GM21717 (cell line): Measurements from ENCODE around the gene CLPSL2.
"Not testable (repeated sequence)": the region's sequence is repeated elsewhere in the genome, so short reads cannot be mapped to it uniquely, and the experiment has no call there.

ENCODE experiments used
- ATAC-seq: cut with Tn5 transposase; IDR thresholded peaks from one replicate; pipeline ENCODE4 v1.9.1; 2021; ENCODE audit warnings: mild to moderate bottlenecking, moderate library complexity; ENCODE audit not compliant: unreplicated experiment

The CLPSL2 gene, protein sequence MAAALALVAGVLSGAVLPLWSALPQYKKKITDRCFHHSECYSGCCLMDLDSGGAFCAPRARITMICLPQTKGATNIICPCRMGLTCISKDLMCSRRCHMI

GRCh38 chr6:35776364-35777215 lies at the start of gene CLPSL2:
CLPSL2 (plus strand) TSS chr6:35776598; CDS start chr6:35776619, 21 bp downstream.
- ATAC-seq: no peak

- ATAC-seq: peak; percentile 6
Measured at GRCh38 chr6:35727231-35727934, 49.0 kb upstream of the CLPSL2 start.

DNA sequence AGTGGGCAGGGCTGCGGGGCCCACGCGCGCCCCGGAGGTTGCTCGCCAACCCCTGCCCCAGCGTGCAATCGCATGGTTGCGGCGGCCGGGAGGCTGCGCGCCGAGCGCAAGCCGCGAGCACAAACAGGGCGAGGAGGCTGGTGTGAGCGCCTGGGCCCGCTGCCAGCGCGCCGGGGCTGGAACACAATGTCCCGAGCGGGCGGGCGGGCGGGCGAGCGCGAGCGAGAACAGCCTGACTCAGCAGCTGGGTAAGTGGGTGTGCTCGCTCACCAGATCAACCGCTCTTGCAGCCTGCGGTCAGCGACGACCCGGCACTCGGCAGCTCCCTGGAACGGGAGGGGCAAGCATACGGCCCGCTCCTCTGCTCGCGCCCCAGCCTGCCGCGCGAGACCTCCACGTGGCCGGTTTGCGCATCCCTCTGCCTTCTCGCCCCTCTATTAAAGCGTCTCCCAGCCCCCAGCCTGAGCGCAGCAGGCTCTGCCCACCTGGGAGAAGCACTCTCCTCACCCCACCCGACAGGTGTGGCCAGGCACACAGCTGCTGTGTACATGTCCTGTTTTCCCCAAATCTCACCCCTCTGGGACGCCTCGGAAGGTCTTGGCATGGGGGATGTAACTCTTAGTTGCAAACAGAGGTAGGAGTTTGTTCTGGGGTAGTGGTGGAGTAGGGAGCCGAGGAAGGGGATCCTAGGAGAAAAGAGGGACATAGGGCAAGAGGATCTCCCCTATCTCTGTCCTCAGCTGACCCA lies 48.3 kb upstream of the CLPSL2 start:
- ATAC-seq: peak; percentile 44

GRCh38 chr6:35728683-35729678 lies 47.4 kb upstream of the CLPSL2 start:
- no peak for ATAC-seq

DNA sequence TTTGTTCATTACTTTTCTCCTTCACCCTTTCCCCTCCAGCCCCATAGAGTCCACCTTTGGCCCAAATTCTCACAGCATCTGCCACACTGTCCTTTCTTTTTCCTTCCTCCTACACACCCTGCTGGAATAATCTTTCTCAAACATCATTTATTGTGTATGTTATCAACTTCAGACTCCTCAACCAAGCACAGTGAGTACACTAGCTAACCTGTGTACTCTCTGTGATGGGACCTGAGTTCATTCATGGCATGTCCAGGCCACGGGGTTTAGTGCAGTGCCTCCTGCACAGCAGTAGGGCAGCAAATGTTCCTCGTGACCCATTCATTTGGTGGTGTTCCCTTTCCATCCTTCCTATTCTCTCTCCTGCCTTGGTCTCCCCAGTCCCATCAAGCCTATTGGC lies 46.7 kb upstream of the CLPSL2 start:
- ATAC-seq: no peak

DNA sequence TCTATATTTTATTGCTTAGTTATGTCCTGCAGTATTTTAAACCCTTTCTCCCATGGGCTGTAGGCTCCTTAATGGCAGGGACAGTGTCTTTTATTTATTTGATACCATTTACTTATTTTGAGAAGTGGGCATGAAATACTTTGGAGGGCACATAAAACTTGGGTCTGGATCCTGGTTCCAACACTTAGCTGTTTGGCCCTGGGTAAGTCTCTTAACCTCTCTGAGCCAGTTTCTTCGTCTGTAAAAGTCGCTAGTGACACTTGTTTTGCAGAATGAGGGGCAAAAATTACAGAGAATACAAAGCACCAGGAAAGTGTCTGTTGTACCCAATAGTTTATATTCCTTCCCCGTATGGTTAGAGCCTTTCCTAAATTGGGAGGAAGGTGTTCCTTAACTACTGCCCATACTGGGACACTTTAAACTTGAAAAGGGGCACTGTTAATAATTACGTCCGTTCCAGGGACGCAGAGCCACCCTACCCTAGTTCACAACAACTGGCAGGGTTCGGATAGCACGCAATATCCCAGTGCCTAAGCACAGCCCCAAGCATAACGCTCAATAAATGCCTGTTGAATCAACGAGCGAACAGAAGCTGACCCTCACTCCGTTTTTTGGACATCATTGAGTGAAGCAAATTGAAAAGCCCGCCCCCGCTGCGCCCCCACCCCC lies 45.5 kb upstream of the CLPSL2 start:
- no peak for ATAC-seq

DNA sequence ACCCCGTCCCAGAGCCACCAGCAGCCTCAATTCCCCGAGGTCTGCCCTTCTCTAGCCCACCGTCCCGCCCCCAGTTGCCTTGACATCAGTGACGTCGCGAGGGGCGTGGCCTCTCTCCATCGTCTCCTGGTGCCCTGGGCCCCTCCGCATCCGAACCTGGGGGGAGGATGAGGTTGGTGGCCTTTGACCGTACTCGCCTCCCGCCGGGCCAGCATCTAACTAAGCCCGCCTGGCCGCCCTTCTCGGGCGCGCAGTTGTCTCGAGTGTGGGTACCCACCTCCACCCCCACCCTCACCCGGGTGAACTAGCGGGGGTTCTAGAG lies 45.0 kb upstream of the CLPSL2 start:
- peak; percentile 46 for ATAC-seq

DNA sequence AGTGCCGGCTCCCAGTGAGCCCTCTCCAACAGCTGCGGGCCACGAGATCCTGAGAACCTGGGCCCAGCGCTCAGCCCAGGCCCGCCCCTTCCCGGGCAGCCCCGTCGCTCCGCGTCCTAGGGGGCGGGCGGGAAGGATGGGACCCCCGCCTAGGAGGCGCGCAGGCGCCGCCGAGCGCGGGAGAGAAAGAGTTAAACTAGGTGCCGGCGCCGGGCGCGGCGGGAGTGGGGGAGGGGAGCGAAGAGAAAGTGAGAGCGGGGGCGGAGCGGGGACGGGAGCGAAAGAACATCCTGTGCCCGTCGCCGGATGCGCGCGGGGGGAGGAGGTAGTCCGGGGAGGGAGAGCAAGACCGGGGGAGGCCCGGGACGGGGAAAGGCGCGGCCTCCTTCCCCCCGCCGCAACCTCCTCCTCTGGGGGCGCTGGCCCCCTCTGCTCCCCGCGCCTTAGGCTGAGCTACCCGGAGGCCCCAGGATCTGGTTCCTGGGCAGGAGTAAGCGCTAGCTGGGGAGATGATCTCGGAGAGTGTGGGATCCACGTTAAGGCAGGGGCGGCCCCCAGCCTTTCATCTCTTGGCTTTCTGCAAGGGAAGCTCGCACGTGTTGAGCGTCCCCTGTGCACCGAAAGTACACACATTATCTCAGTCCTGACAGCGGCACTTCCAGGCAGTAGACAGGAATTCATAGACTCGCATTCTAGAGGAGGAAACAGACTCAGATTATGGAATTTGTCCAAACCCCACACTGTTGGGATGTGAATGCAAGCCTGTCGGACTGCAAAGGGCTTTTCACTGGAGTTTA lies 44.5 kb upstream of the CLPSL2 start:
- ATAC-seq: peak; percentile 53

- no peak for ATAC-seq
Measured at GRCh38 chr6:35733633-35734032, 42.8 kb upstream of the CLPSL2 start.

- ATAC-seq: not testable (repeated sequence)
Measured at GRCh38 chr6:35734319-35734718, 42.1 kb upstream of the CLPSL2 start.

DNA sequence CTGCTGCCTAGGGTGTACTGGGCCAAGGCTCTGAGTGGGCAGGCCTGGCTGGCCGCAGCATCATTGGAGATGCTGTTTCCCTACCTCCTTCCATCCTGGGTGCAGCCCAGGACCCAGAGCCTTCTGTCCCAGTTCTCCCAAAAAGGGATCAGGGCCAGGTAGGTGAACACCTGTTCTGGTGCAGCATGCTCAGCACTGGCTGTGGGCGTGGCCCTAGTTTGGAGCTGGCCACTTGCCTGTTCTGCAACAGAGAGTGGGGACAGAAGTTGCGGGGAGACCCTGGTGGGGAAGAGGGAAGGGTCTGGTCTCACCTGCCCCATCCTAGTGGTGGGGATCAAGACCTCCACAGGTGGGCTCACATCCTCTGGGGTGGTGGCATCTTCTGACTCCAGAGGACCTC lies 40.9 kb upstream of the CLPSL2 start:
- no peak for ATAC-seq

DNA sequence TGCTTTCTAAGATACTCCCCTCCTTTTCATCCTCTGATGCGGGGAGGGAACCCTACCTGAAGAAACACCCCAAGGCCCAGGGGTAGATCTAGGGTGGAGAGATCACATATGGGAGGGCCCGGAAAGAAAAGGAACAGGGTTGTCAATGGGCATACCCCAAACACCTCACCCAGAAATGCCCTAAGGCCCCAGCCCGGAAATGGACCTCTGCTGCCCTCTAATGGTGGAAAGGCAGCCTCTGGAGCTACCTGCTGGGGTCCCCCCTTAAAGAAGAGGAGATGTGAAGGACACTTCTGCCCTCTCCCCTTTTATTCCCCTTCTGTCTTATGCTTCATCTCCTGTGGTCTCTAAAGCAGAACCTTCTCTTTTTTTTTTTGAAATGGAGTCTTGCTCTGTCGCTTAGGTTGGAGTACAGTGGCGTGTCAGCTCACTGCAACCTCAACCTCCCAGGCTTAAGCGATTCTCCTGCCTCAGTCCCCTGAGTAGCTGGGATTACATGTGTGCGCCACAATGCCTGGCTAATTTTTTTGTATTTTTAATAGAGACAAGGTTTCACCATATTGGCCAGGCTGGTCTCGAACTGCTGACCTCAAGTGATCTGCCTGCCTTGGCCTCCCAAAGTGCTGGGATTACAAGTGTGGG lies 40.0 kb upstream of the CLPSL2 start:
- no peak for ATAC-seq

- no peak for ATAC-seq
Measured at GRCh38 chr6:35736982-35737412, 39.4 kb upstream of the CLPSL2 start, which contains the start of gene ARMC12. ARMC12 (plus strand) TSS chr6:35737032; CDS start chr6:35737109, 77 bp downstream.

GRCh38 chr6:35737413-35738211 lies 38.8 kb upstream of the CLPSL2 start:
- ATAC-seq: no peak

GRCh38 chr6:35739645-35740524 lies 36.5 kb upstream of the CLPSL2 start:
- ATAC-seq: no peak

DNA sequence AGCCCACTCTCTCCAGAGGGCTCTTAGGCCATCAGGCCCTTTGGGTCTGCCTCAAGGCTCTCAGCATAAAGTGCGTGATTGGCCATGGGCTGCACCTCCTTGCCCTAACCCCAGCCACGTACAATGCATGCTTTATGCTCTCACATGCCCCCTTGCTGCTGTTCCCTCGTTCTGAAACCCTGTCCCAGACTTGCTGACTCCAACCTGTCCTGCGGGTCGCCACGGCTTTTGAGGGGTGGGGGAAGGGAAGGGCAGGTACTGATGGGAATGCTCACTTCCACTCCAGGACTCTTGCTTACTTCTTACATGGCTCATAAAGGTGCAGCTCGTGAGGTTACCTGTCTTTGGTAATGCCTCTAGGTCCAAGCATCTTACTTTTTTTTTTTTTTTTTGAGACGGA lies 33.6 kb upstream of the CLPSL2 start:
- no peak for ATAC-seq
